Panc1 (cell line): ENCODE measurements around the gene GJC2. TPM values are rescaled to one million over a fixed set of nuclear protein-coding genes. Genes with fewer than 3 reads are reported as not detected.
"Not testable (repeated sequence)": the region's sequence is repeated elsewhere in the genome, so short reads cannot be mapped to it uniquely, and the experiment has no call there.

ENCODE experiments used
- ATAC-seq: fragments of 200-7000 bp; cut with Tn5 transposase; 2 replicates; pipeline ENCODE4 v1.9.1; 2020; ENCODE audit warnings: mild to moderate bottlenecking, moderate library complexity
- BruUV-seq: library from RNA; stranded (reverse); fragments of 400-500 nt; replicated peaks from 2 replicates; lab custom pipeline; 2021; lab: Mats Ljungman, UMichigan
- CTCF ChIA-PET: fragments of 300-600 bp; sonication (Branson Sonifier 250); formaldehyde crosslinking; loops from one replicate; lab custom pipeline; 2022; ENCODE audit warnings: antibody characterized with exemption; lab: Charles Lee
- POLR2A ChIA-PET: fragments of 300-600 bp; sonication (Branson Sonifier 250); formaldehyde crosslinking; loops from one replicate; lab custom pipeline; 2022; ENCODE audit warnings: antibody characterized with exemption; lab: Charles Lee
- DNase-seq: peaks from one replicate; pipeline ENCODE4 v3.0.0-alpha.2; 2010; ENCODE audit warnings: low read depth, low spot score
- H3K27ac ChIP-seq: 2 replicates; pipeline ENCODE4 v1.5.1; 2011; ENCODE audit warnings: mild to moderate bottlenecking, low read length, inconsistent platforms
- H3K27me3 ChIP-seq: fragments of 200-500 bp; sonication (Bioruptor generic); 2 replicates; pipeline ENCODE4 v1.6.0; 2014; ENCODE audit warnings: low read length, inconsistent platforms; ENCODE audit not compliant: control insufficient read depth, insufficient read depth
- H3K36me3 ChIP-seq: fragments of 200-500 bp; sonication (Bioruptor generic); 2 replicates; pipeline ENCODE4 v1.5.1; 2014; ENCODE audit warnings: inconsistent platforms, mild to moderate bottlenecking, low read length, moderate library complexity; ENCODE audit not compliant: control insufficient read depth, insufficient read depth
- H3K4me1 ChIP-seq: 2 replicates; pipeline ENCODE4 v1.5.1; 2011; ENCODE audit warnings: inconsistent platforms, mild to moderate bottlenecking, low read length, moderate library complexity; ENCODE audit not compliant: control insufficient read depth, insufficient read depth
- H3K4me3 ChIP-seq, 2 experiments: 2 replicates each; pipeline ENCODE4 v1.5.1; 2011 to 2012; ENCODE audit warnings: low read depth in 2 of 2, low read length in 2 of 2, mild to moderate bottlenecking in 2 of 2, inconsistent platforms in 1 of 2, moderate library complexity in 1 of 2
- H3K9me3 ChIP-seq: fragments of 200-500 bp; sonication (Bioruptor generic); 2 replicates; pipeline ENCODE4 v1.5.1; 2014; ENCODE audit warnings: low read depth, mild to moderate bottlenecking, inconsistent platforms, low read length, moderate library complexity; ENCODE audit not compliant: control insufficient read depth, insufficient read depth
- CTCF ChIP-seq: fragments of 450-650 bp; IDR thresholded peaks from 2 replicates; pipeline ENCODE4 v1.5.1; 2017; ENCODE audit warnings: mild to moderate bottlenecking
- POLR2AphosphoS5 ChIP-seq: IDR thresholded peaks from 2 replicates; pipeline ENCODE4 v1.6.1; 2012; ENCODE audit warnings: mild to moderate bottlenecking, low read depth, low read length, moderate library complexity
- REST ChIP-seq, 2 experiments: IDR thresholded peaks; 2 replicates each; pipeline ENCODE4 v1.6.1; 2011 to 2012; ENCODE audit warnings: low read depth in 2 of 2, control low read depth in 1 of 2, low read length in 1 of 2, mild to moderate bottlenecking in 1 of 2, moderate library complexity in 1 of 2; ENCODE audit not compliant: insufficient read depth in 1 of 2
- SIN3A ChIP-seq: IDR thresholded peaks from 2 replicates; pipeline ENCODE4 v1.6.1; 2012; ENCODE audit warnings: low read depth, mild to moderate bottlenecking, low read length, moderate library complexity, borderline replicate concordance; ENCODE audit not compliant: insufficient read depth
- TCF7L2 ChIP-seq: IDR thresholded peaks from 2 replicates; pipeline ENCODE4 v1.6.1; 2011; ENCODE audit warnings: mild to moderate bottlenecking, low read depth, low read length, inconsistent platforms
- in situ Hi-C: cut with HindIII; loops from 2 replicates; pipeline ENCODE4 v1.10.0; 2016; ENCODE audit warnings: low sequenced_read_pairs, low pct_unique_long_range_greater_than_20kb
- intact Hi-C: fragments of 100-400 bp; cut with micrococcal nuclease; formaldehyde crosslinking; loops from one replicate; pipeline ENCODE4 v1.10.0; 2022; ENCODE audit not compliant: unreplicated experiment
- total RNA-seq: library from RNA; stranded (reverse); gene quantifications from one replicate; pipeline ENCODE4 v1.2.1, GENCODE V29; 2021; ENCODE audit not compliant: unreplicated experiment

The GJC2 gene
- total RNA-seq, 1 experiment from 2014 or later = 2.4 TPM

- intact Hi-C loops (no loop called here), in situ Hi-C loops (no loop called here)
- H3K9me3 ChIP-seq = no peaks in the 10 kb centered on the region
- DNase-seq (no peak), ATAC-seq (no peak)
- CTCF ChIA-PET = no interaction called here
- H3K4me1 ChIP-seq = no peaks in the 10 kb centered on the region
- H3K27ac ChIP-seq = no peak overlapping the region
- no peaks in the 10 kb centered on the region for H3K36me3 ChIP-seq
- BruUV-seq = no TSS peak
- no peak overlapping the region for H3K4me3 ChIP-seq
- TF ChIP-seq TCF7L2 = no peak
- no peak for TF ChIP-seq REST (IDR thresholded peaks at IDR 0.05; ENCODE audit: insufficient read depth in 1 of 2, low read depth in 2 of 2, low read length in 1 of 2)
- TF ChIP-seq POLR2AphosphoS5 = no peak
- TF ChIP-seq CTCF = no peak
- TF ChIP-seq SIN3A = no peak
- no peaks in the 10 kb centered on the region for H3K27me3 ChIP-seq
- POLR2A ChIA-PET = no interaction called here
These were observed 35.9 kb downstream of the GJC2 start for GRCh38 chr1:228185641-228185965.

DNA sequence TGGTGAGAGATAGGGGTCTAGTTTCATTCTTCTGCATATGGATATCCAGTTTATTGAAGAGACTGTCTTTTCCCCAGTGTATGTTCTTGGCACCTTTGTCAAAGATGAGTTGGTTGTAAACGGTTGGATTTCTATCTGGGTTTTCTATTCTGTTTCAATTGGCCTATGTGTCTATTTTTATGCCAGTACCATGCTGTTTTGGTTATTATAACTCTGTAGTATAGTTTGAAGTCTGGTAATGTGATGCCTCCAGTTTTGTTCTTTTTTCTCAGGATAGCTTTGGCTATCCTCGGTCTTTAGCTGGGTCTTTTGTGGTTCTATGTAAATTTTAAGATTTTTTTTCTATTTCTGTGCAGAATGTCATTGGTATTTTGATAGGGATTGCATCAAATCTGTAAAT lies 38.5 kb downstream of the GJC2 start:
- CTCF ChIA-PET, in situ Hi-C loops, BruUV-seq, H3K27ac ChIP-seq, intact Hi-C loops, H3K27me3 ChIP-seq, ATAC-seq, H3K9me3 ChIP-seq, H3K36me3 ChIP-seq, DNase-seq, H3K4me3 ChIP-seq, POLR2A ChIA-PET, H3K4me1 ChIP-seq: not testable (repeated sequence)

DNA sequence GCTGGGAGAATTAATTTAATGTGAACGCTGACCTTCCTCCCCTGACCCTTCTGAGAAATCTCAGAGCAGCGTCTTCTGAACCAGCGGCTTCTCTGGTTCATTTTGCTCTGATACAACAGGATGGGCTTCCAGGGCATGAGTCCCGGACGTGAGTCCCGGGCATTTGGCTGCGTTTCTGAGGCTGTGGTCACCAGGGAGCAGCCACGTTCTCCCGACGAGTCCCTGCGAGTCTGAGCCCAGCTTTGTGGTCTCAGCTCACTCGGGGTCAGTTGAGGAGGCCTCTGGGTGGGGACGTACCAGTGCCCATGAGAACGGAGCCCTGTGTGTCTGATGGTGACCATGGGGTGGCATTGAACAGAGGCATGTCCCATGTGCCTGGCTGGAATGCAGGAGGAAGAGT lies 40.5 kb downstream of the GJC2 start:
- ATAC-seq (no peak), DNase-seq (no peak)
- Histone ChIP-seq H3K36me3 (no peaks in the 10 kb centered on the region), H3K4me3 (no peak overlapping the region), H3K27me3 (no peaks in the 10 kb centered on the region), H3K27ac (no peak overlapping the region), H3K4me1 (no peaks in the 10 kb centered on the region), H3K9me3 (no peaks in the 10 kb centered on the region)
- POLR2A ChIA-PET = no interaction called here
- no TSS peak for BruUV-seq
- TF ChIP-seq TCF7L2 (no peak), REST (IDR thresholded peaks at IDR 0.05; ENCODE audit: insufficient read depth in 1 of 2, low read depth in 2 of 2, low read length in 1 of 2) (no peak), SIN3A (no peak), CTCF (no peak), POLR2AphosphoS5 (no peak)
- in situ Hi-C loops (no loop called here), intact Hi-C loops (no loop called here)
- CTCF ChIA-PET = no interaction called here
